Peyer's patch (tissue), 4 donors: ENCODE data around the gene YAF2. TPM values are rescaled to one million over a fixed set of nuclear protein-coding genes. Genes with fewer than 3 reads are reported as not detected.

Experiments used
- DNase-seq, 3 donors: peaks; one replicate each; pipeline ENCODE4 v3.0.0-alpha.2; 2017 to 2019
- H3K27ac ChIP-seq, 4 donors: fragments of 200-600 bp; sonication (generic); one replicate each; pipeline ENCODE4 v1.5.1; 2016 to 2019
- H3K27me3 ChIP-seq, 2 donors: fragments of 200-600 bp; sonication (generic); one replicate each; pipeline ENCODE4 v1.5.1; 2019
- H3K36me3 ChIP-seq, 3 donors: fragments of 200-600 bp; sonication (generic); one replicate each; pipeline ENCODE4 v1.5.1; 2016 to 2019
- H3K4me1 ChIP-seq, 4 donors: fragments of 200-600 bp; sonication (generic); one replicate each; pipeline ENCODE4 v1.5.1; 2016 to 2019
- H3K4me3 ChIP-seq, 4 donors: fragments of 200-600 bp; sonication (generic); 1 replicate in 3 of 4; 2 replicates in 1 of 4; pipeline ENCODE4 v1.5.1; 2016 to 2019; ENCODE audit warnings: mild to moderate bottlenecking in 1 of 4
- H3K9me3 ChIP-seq, 4 donors: fragments of 200-600 bp; sonication (generic); one replicate each; pipeline ENCODE4 v1.5.1; 2016 to 2019; ENCODE audit warnings: mild to moderate bottlenecking in 1 of 4
- CTCF ChIP-seq, 6 experiments: fragments of 450-650 bp in 4 of 6; fragments of 200-600 bp in 2 of 6; sonication (generic) in 1 of 6; IDR thresholded peaks; one replicate each; pipeline ENCODE4 v1.5.1; 2017 to 2019; ENCODE audit warnings: antibody characterized with exemption in 6 of 6, mild to moderate bottlenecking in 3 of 6, moderate library complexity in 1 of 6
- POLR2A ChIP-seq, 2 donors: fragments of 450-650 bp; IDR thresholded peaks; one replicate each; pipeline ENCODE4 v1.5.1; 2017; ENCODE audit warnings: antibody characterized with exemption in 2 of 2, mild to moderate bottlenecking in 2 of 2, moderate library complexity in 2 of 2
- total RNA-seq, 4 donors: library from RNA; depleted of rRNA; stranded (reverse); fragments of >200 nt; gene quantifications; one replicate each; pipeline ENCODE4 v1.1.0, GENCODE V29; 2016

YAF2 gene
- total RNA-seq, 4 donors from 2014 or later, result 22.9 to 89.1 (median 42.9) TPM

- no peaks in the 10 kb centered on the region for H3K36me3 ChIP-seq
- no peaks in the 10 kb centered on the region for H3K27me3 ChIP-seq
- no peak overlapping the region for H3K4me3 ChIP-seq
- no peak overlapping the region for H3K27ac ChIP-seq
- TF ChIP-seq POLR2A (IDR thresholded peaks at IDR 0.05) (no peak), CTCF (IDR thresholded peaks at IDR 0.05) (no peak)
- H3K4me1 ChIP-seq, result no peaks in the 10 kb centered on the region
- DNase-seq, result no peak
- H3K9me3 ChIP-seq, result no peaks in the 10 kb centered on the region
Measured at GRCh38 chr12:42124764-42125387, 113.2 kb downstream of the YAF2 start.

- DNase-seq, result no peak
- H3K27ac ChIP-seq, result no peak overlapping the region
- no peaks in the 10 kb centered on the region for H3K4me1 ChIP-seq
- H3K9me3 ChIP-seq, result no peaks in the 10 kb centered on the region
- H3K36me3 ChIP-seq, result peaks cover 0 to 12% (median 0%) of the 10 kb centered on the region in 3 donors
- H3K27me3 ChIP-seq, result no peaks in the 10 kb centered on the region
- TF ChIP-seq CTCF (IDR thresholded peaks at IDR 0.05) (no peak), POLR2A (IDR thresholded peaks at IDR 0.05) (no peak)
- no peak overlapping the region for H3K4me3 ChIP-seq
Measured at GRCh38 chr12:42119085-42119633, 118.9 kb downstream of the YAF2 start.

- no peak overlapping the region for H3K4me3 ChIP-seq
- TF ChIP-seq CTCF (IDR thresholded peaks at IDR 0.05) (no peak), POLR2A (IDR thresholded peaks at IDR 0.05) (no peak)
- H3K36me3 ChIP-seq, result peaks cover 0 to 12% (median 0%) of the 10 kb centered on the region in 3 donors
- H3K9me3 ChIP-seq, result no peaks in the 10 kb centered on the region
- no peaks in the 10 kb centered on the region for H3K27me3 ChIP-seq
- DNase-seq, result no peak
- no peak overlapping the region for H3K27ac ChIP-seq
- H3K4me1 ChIP-seq, result no peaks in the 10 kb centered on the region
Measured at GRCh38 chr12:42118136-42118879, 119.7 kb downstream of the YAF2 start.

- H3K4me3 ChIP-seq, result no peak overlapping the region
- no peaks in the 10 kb centered on the region for H3K27me3 ChIP-seq
- H3K27ac ChIP-seq, result no peak overlapping the region
- TF ChIP-seq POLR2A (IDR thresholded peaks at IDR 0.05) (no peak), CTCF (IDR thresholded peaks at IDR 0.05) (no peak)
- H3K9me3 ChIP-seq, result no peaks in the 10 kb centered on the region
- no peak for DNase-seq
- H3K36me3 ChIP-seq, result peaks cover 0 to 3% (median 0%) of the 10 kb centered on the region in 3 donors
- no peaks in the 10 kb centered on the region for H3K4me1 ChIP-seq
Measured at GRCh38 chr12:42109031-42109430, 129.0 kb downstream of the YAF2 start.

Other genes with a start within 250 kb of the YAF2 start
- gene GXYLT1, start 93.4 kb downstream of the YAF2 start, total RNA-seq, result 10 to 100 TPM in 2 of 4 donors, 1 to 10 TPM in 2; 7.4 to 14.7 (median 10.7) TPM
- gene ZCRB1, start 87.8 kb upstream of the YAF2 start, total RNA-seq, result 10 to 100 TPM in 3 of 4 donors, 1 to 10 TPM in 1; 9.1 to 18.7 (median 12.2) TPM
- gene PPHLN1, start 87.9 kb upstream of the YAF2 start, total RNA-seq, result 100 to 1,000 TPM in 1 of 4 donors, 10 to 100 TPM in 3; 63.2 to 175 (median 68.1) TPM